Adrenal gland (tissue), 12 donors: ENCODE measurements around the gene MAPK10. TPM values are rescaled to one million over a fixed set of nuclear protein-coding genes. Genes with fewer than 3 reads are reported as not detected.
A peak's percentile ranks its signal among the peaks of the same experiment; 100 is the strongest.

Source experiments
- DNase-seq, 7 donors: peaks; one replicate each; pipeline ENCODE4 v3.0.0-alpha.2; 2019 to 2020
- H3K27ac ChIP-seq, 5 donors: fragments of 200-600 bp; sonication (generic) in 4 of 5; 1 replicate in 3 of 5; 2 replicates in 2 of 5; pipeline versions ENCODE4 v1.5.1 to v1.8.0; 2016 to 2020; ENCODE audit warnings: mild to moderate bottlenecking in 1 of 5
- H3K27me3 ChIP-seq: fragments of 200-600 bp; 2 replicates; pipeline ENCODE4 v1.8.0; 2021
- H3K36me3 ChIP-seq, 2 donors: fragments of 200-600 bp; replicated peaks in 1 of 2; 1 replicate in 1 of 2; 2 replicates in 1 of 2; pipeline versions ENCODE4 v1.5.1 to v1.8.0; 2018 to 2022
- H3K4me1 ChIP-seq, 2 donors: fragments of 200-600 bp; replicated peaks in 1 of 2; 1 replicate in 1 of 2; 2 replicates in 1 of 2; pipeline versions ENCODE4 v1.5.1 to v1.8.0; 2018 to 2021
- H3K4me3 ChIP-seq, 4 donors: fragments of 200-600 bp; sonication (generic) in 3 of 4; one replicate each; pipeline ENCODE4 v1.5.1; 2016 to 2018
- H3K9me3 ChIP-seq, 3 donors: fragments of 200-600 bp; sonication (generic) in 1 of 3; replicated peaks in 1 of 3; 1 replicate in 2 of 3; 2 replicates in 1 of 3; pipeline versions ENCODE4 v1.5.1 to v1.8.0; 2016 to 2021
- POLR2A ChIP-seq, 2 donors: fragments of 450-650 bp; IDR thresholded peaks; one replicate each; pipeline ENCODE4 v1.6.1; 2017; ENCODE audit warnings: antibody characterized with exemption in 2 of 2, mild to moderate bottlenecking in 2 of 2, moderate library complexity in 1 of 2
- WGBS, 4 donors: extraction: QIAGEN DNeasy Blood & Tissue Kit in 2 of 4; methylation state at CpG; one replicate each; pipeline versions ENCODE4 v1.1.5 to v1.1.7; 2013 to 2017; 5-methylcytosine and 5-hydroxymethylcytosine counted together
- intact Hi-C, 2 donors: fragments of 100-400 bp; cut with DNase I; formaldehyde crosslinking; loops; one replicate each; pipeline versions ENCODE4 v1.14.1 to v1.15.0; 2022 to 2023
- polyA plus RNA-seq, 3 donors: library from polyadenylated mRNA; stranded (reverse); fragments of 200-250 nt in 2 of 3; fragments of 350-450 nt in 1 of 3; fragmentation: Illumina TruSeq in 1 of 3; extraction: RNeasy Lipid Tissue Mini Kit (QIAGEN cat#74804) in 1 of 3; gene quantifications; one replicate each; pipeline ENCODE4 v1.2.3, GENCODE V29; 2013 to 2014
- total RNA-seq, 9 donors: library from RNA; depleted of rRNA in 4 of 9; stranded (reverse); fragments of >200 nt in 4 of 9; fragments of 120-200 nt in 1 of 9; fragmentation: NEBNext Ultra II Directional in 1 of 9; extraction: Animal tissue kit (Norgen Biotek cat#: 25700) in 1 of 9; gene quantifications; one replicate each; pipeline versions ENCODE4 v1.1.0 to v1.2.4, GENCODE V29; 2013 to 2023
- TF ChIP-seq, protein P1 (sequence below), 6 experiments: fragments of 450-650 bp in 4 of 6; fragments of 200-600 bp in 2 of 6; sonication (generic) in 1 of 6; IDR thresholded peaks; 1 replicate in 5 of 6; 2 replicates in 1 of 6; pipeline versions ENCODE4 v1.5.1 to v1.8.0; 2016 to 2021; ENCODE audit warnings: antibody characterized with exemption in 6 of 6, mild to moderate bottlenecking in 2 of 6, moderate library complexity in 1 of 6
- donor health status: healthy with polysubstance abuse.
- donor health status: Bipolar disorder and iron deficiency.
- donor health status: DM: yes; HTN: yes; CAD: no.
- donor health status: DM: no; HTN: no; CAD: no.
- donor health status: DM: no; HTN: no; CAD: no.
- donor health status: DM: yes; HTN: yes; CAD: no.

Gene MAPK10
- total and polyA plus RNA-seq, 12 donors = 11.6 to 160 (median 42.1) TPM

- H3K27me3 ChIP-seq = no peaks in the 10 kb centered on the region
- H3K27ac ChIP-seq = no peak overlapping the region
- no peak overlapping the region for H3K4me3 ChIP-seq
- DNase-seq = no peak
- no peaks in the 10 kb centered on the region for H3K9me3 ChIP-seq
- no peaks in the 10 kb centered on the region for H3K4me1 ChIP-seq
- intact Hi-C loops = no loop called here
- no peaks in the 10 kb centered on the region for H3K36me3 ChIP-seq
- 86 to 94% (median 88%) methylated on average over 2 of the region's 2 CpGs for WGBS, 4 donors
- TF ChIP-seq, protein P1, sequence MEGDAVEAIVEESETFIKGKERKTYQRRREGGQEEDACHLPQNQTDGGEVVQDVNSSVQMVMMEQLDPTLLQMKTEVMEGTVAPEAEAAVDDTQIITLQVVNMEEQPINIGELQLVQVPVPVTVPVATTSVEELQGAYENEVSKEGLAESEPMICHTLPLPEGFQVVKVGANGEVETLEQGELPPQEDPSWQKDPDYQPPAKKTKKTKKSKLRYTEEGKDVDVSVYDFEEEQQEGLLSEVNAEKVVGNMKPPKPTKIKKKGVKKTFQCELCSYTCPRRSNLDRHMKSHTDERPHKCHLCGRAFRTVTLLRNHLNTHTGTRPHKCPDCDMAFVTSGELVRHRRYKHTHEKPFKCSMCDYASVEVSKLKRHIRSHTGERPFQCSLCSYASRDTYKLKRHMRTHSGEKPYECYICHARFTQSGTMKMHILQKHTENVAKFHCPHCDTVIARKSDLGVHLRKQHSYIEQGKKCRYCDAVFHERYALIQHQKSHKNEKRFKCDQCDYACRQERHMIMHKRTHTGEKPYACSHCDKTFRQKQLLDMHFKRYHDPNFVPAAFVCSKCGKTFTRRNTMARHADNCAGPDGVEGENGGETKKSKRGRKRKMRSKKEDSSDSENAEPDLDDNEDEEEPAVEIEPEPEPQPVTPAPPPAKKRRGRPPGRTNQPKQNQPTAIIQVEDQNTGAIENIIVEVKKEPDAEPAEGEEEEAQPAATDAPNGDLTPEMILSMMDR (IDR thresholded peaks at IDR 0.05) = no peak
- no peak for TF ChIP-seq POLR2A (IDR thresholded peaks at IDR 0.05)
Measured at GRCh38 chr4:86291180-86291579, 68.7 kb downstream of the MAPK10 start.

DNA sequence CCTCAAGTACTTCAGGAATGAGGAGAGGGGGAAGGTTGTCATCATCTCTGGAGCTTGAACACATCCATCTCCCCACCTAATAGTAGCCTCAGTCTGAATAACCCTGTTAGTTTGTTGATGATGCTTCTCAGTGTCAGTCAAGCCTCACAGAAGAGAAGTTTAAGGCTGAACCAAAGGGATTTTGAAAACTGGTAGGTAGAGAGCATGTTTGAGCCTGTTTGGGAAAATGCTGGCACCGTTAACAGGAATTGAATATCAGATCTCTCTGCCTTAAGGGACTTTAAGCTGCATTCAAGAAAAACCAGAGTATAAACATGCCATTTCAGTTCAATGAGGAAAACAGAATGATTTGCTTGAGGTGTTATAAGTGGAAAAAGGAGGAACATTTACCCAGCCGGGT lies 73.1 kb downstream of the MAPK10 start:
- intact Hi-C loops = no loop called here
- H3K4me3 ChIP-seq = no peak overlapping the region
- TF ChIP-seq, protein P1 (IDR thresholded peaks at IDR 0.05) = no peak
- no peak for TF ChIP-seq POLR2A (IDR thresholded peaks at IDR 0.05)
- no peaks in the 10 kb centered on the region for H3K36me3 ChIP-seq
- H3K9me3 ChIP-seq = no peaks in the 10 kb centered on the region
- DNase-seq = no peak
- no peaks in the 10 kb centered on the region for H3K4me1 ChIP-seq
- WGBS, 4 donors = 65 to 80% (median 75%) methylated on average over 2 of the region's 2 CpGs
- H3K27me3 ChIP-seq = no peaks in the 10 kb centered on the region
- H3K27ac ChIP-seq = no peak overlapping the region

DNA sequence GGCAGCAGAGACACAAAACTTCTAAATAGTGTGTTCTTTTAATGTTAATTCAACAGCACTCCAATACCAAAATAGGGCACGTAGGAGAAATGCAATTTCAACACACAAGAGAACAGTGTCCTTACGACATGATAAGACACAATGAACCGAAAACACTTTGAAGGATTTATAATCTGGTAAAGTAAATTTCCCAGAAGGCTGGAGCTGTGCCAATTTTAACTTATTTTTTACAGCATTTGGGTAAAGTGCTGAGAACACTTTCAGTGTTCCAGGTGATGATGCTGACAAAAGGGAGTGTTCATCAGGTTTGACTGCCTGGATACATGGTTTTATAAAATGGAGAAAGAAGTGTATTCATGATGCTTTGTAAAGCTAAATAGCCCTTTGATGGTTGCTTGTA lies 76.5 kb downstream of the MAPK10 start:
- Histone ChIP-seq H3K36me3 (no peaks in the 10 kb centered on the region), H3K9me3 (no peaks in the 10 kb centered on the region), H3K4me1 (peaks cover 0 to 7% of the 10 kb centered on the region in 2 donors), H3K27me3 (no peaks in the 10 kb centered on the region), H3K4me3 (no peak overlapping the region), H3K27ac (peak overlapping the region in 3 of 5 donors; percentile 8 to 14 (median 8))
- 28 to 33% (median 31%) methylated on average over 3 of the region's 3 CpGs for WGBS, 4 donors
- intact Hi-C loops = no loop called here
- no peak for TF ChIP-seq POLR2A (IDR thresholded peaks at IDR 0.05)
- TF ChIP-seq, protein P1 (IDR thresholded peaks at IDR 0.05) = no peak
- peak in 1 of 7 donors; percentile 27 for DNase-seq

DNA sequence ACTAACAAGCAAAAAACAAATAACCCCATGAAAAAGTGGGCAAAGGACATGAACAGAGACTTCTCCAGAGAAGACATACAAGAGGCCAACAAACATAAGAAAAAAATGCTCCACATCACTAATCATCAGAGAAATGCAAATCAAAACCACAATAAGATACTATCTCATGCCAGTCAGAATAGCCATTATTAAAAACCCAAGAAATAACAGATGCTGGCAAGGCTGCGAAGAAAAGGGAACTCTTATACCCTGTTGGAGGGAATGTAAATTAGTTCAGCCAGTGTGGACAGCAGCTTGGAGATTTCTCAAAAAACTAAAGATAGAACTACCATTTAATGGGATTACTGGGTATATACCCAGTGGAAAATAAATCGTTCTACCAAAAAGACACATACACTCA lies 79.6 kb downstream of the MAPK10 start:
- Histone ChIP-seq H3K9me3 (no peaks in the 10 kb centered on the region), H3K27me3 (no peaks in the 10 kb centered on the region), H3K36me3 (no peaks in the 10 kb centered on the region), H3K27ac (no peak overlapping the region), H3K4me1 (peaks cover 0 to 23% of the 10 kb centered on the region in 2 donors), H3K4me3 (no peak overlapping the region)
- WGBS, 4 donors = 80 to 92% (median 87%) methylated on average over 2 of the region's 2 CpGs
- intact Hi-C loops = no loop called here
- no peak for TF ChIP-seq POLR2A (IDR thresholded peaks at IDR 0.05)
- TF ChIP-seq, protein P1 (IDR thresholded peaks at IDR 0.05) = no peak
- no peak for DNase-seq
